ENCODE measurements around the gene NKD2. TPM values are rescaled to one million over a fixed set of nuclear protein-coding genes. Genes with fewer than 3 reads are reported as not detected.

NKD2 gene
- total RNA-seq, 2 experiments from 2014 or later = 0.38 TPM

GRCh38 chr5:1067141-1068121 is 58.8 kb downstream of the NKD2 start:
- Histone ChIP-seq H2AFZ (ENCODE audit: low read length) (no peak overlapping the region), H3K4me1 (ENCODE audit: insufficient read depth, low read length, poor library complexity, severe bottlenecking) (no peaks in the 10 kb centered on the region), H3K27ac (ENCODE audit: low read depth, low read length, poor library complexity, severe bottlenecking) (no peak overlapping the region), H3K4me2 (ENCODE audit: low read length) (no peak overlapping the region), H3K36me3 (ENCODE audit: insufficient read depth, low read length) (no peaks in the 10 kb centered on the region), H3K79me2 (ENCODE audit: insufficient read depth, low read depth, low read length) (no peaks in the 10 kb centered on the region), H4K20me1 (ENCODE audit: insufficient read depth, low read length) (no peaks in the 10 kb centered on the region), H3K4me3 (ENCODE audit: low read depth, low read length, poor library complexity, severe bottlenecking) (no peak overlapping the region), H3K9me3 (ENCODE audit: low read length) (no peaks in the 10 kb centered on the region), H3K9me2 (ENCODE audit: insufficient read depth, low read length) (no peaks in the 10 kb centered on the region)
- CTCF ChIA-PET (ENCODE audit: unreplicated experiment) = interaction anchor here (0.6 kb wide), 1 partner anchor 210 kb away, joined by 3 read pairs; no protein-coding TSS in a partner anchor
- TF ChIP-seq CTCF (conservative IDR thresholded peaks at IDR 0.05; ENCODE audit: low read length) (no peak), EZH2phosphoT487 (IDR thresholded peaks at IDR 0.05; ENCODE audit: borderline replicate concordance, low read depth, low read length) (no peak)
- no TSS peak for BruUV-seq (replicated peaks)
- intact Hi-C loops (cut with micrococcal nuclease; ENCODE audit: unreplicated experiment) = no loop called here
- POLR2A ChIA-PET = no interaction called here
- DNase-seq (ENCODE audit: low spot score) = no peak

- POLR2A ChIA-PET = no interaction called here
- no peak overlapping the region for H3K4me3 ChIP-seq (ENCODE audit: low read depth, low read length, poor library complexity, severe bottlenecking)
- no peak overlapping the region for H3K4me2 ChIP-seq (ENCODE audit: low read length)
- no peaks in the 10 kb centered on the region for H3K4me1 ChIP-seq (ENCODE audit: insufficient read depth, low read length, poor library complexity, severe bottlenecking)
- H3K9me3 ChIP-seq (ENCODE audit: low read length) = no peaks in the 10 kb centered on the region
- CTCF ChIA-PET (ENCODE audit: unreplicated experiment) = interaction anchor here (0.5 kb wide), 1 partner anchor 65 kb away, joined by 12 read pairs; no protein-coding TSS in a partner anchor
- DNase-seq (ENCODE audit: low spot score) = no peak
- TF ChIP-seq CTCF (conservative IDR thresholded peaks at IDR 0.05; ENCODE audit: low read length) = no peak
- no peak for TF ChIP-seq EZH2phosphoT487 (IDR thresholded peaks at IDR 0.05; ENCODE audit: borderline replicate concordance, low read depth, low read length)
- H3K36me3 ChIP-seq (ENCODE audit: insufficient read depth, low read length) = no peaks in the 10 kb centered on the region
- H3K27ac ChIP-seq (ENCODE audit: low read depth, low read length, poor library complexity, severe bottlenecking) = no peak overlapping the region
- no TSS peak for BruUV-seq (replicated peaks)
- intact Hi-C loops (cut with micrococcal nuclease; ENCODE audit: unreplicated experiment) = no loop called here
- no peaks in the 10 kb centered on the region for H3K9me2 ChIP-seq (ENCODE audit: insufficient read depth, low read length)
- no peak overlapping the region for H2AFZ ChIP-seq (ENCODE audit: low read length)
- no peaks in the 10 kb centered on the region for H4K20me1 ChIP-seq (ENCODE audit: insufficient read depth, low read length)
- no peaks in the 10 kb centered on the region for H3K79me2 ChIP-seq (ENCODE audit: insufficient read depth, low read depth, low read length)
Observed at GRCh38 chr5:1068204-1068894, 59.7 kb downstream of the NKD2 start.

All from OCI-LY7 (cell line).